ENCODE results near the gene BAIAP2.

BAIAP2 gene

DNA sequence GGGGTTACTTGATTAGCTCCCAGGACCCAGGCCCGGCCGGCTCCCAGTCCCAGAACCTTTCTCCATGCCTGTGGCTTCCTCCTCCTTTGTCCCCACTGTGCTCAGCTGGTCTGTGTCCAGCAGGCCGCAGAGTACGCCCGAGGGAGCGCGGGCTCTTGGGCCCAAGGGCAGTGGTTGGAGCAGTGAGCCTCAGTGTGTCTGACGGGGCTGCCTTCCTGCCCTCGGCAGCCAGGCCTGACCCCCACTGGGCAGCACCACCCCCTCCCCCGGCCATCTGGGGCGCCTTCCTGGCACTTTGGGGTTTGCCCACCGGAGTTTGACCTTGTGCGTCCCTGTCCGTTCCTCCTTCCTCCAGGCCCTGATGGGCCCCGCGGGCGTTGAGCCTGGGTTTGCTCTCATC, 67.9 kb downstream of the BAIAP2 start:
- Mint-ChIP-seq H3K9me3 (no peaks in the 10 kb centered on the region), H3K27me3 (peaks cover 25% of the 10 kb centered on the region), H3K36me3 (no peaks in the 10 kb centered on the region), H3K4me3 (no peak overlapping the region), H3K4me1 (no peaks in the 10 kb centered on the region), H3K27ac (no peak overlapping the region)
- no peak for DNase-seq
- CTCF ChIA-PET, result interaction anchor here (1.0 to 3.4 kb wide), 7 partner anchors 12 to 114 kb away, joined by 4 to 17 read pairs (median 5); no protein-coding TSS in a partner anchor

DNA sequence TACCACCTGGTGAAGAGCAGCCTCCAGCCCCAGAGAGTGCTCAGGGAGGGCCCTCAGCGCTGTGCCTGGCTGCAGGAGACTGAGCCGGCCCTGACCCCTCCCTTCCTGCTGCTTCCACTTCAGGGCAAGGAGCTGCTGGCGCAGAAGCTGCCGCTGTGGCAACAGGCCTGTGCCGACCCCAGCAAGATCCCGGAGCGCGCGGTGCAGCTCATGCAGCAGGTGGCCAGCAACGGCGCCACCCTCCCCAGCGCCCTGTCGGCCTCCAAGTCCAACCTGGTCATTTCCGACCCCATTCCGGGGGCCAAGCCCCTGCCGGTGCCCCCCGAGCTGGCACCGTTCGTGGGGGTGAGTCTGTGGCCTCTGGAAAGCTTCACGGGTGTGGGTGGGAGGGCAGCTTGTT, 68.4 kb downstream of the BAIAP2 start:
- H3K36me3 Mint-ChIP-seq, result no peaks in the 10 kb centered on the region
- no peaks in the 10 kb centered on the region for H3K9me3 Mint-ChIP-seq
- H3K27ac Mint-ChIP-seq, result no peak overlapping the region
- H3K4me1 Mint-ChIP-seq, result no peaks in the 10 kb centered on the region
- H3K4me3 Mint-ChIP-seq, result no peak overlapping the region
- H3K27me3 Mint-ChIP-seq, result peaks cover 20% of the 10 kb centered on the region
- DNase-seq, result no peak
- CTCF ChIA-PET, result interaction anchor here (0.7 to 3.4 kb wide), 5 partner anchors 68 to 115 kb away, joined by 3 to 17 read pairs (median 11); no protein-coding TSS in a partner anchor

GRCh38 chr17:81106716-81107115, 71.8 kb downstream of the BAIAP2 start:
- no peak overlapping the region for H3K4me3 Mint-ChIP-seq
- no peaks in the 10 kb centered on the region for H3K9me3 Mint-ChIP-seq
- DNase-seq, result no peak
- CTCF ChIA-PET, result no interaction called here
- no peaks in the 10 kb centered on the region for H3K4me1 Mint-ChIP-seq
- H3K27ac Mint-ChIP-seq, result no peak overlapping the region
- no peaks in the 10 kb centered on the region for H3K27me3 Mint-ChIP-seq
- H3K36me3 Mint-ChIP-seq, result no peaks in the 10 kb centered on the region

DNA sequence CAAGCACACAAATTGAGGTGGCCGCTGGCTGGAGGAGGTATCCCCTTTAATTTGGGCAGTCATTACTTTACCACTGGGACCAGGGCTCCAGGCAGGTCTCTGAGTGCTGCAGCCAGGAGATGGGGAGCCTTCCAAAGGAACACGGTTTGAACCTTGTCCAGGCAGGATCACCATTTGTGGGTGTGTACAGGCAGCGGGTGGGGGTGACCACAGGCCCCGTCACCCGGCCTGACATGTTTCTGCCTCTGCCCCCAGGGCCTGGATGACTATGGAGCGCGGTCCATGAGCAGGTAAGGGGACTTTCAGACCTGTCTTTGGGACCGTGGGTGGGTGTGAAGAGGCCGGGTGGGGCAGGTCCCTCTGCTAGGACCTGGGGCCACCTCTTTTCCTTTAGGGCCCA, 73.3 kb downstream of the BAIAP2 start:
- Mint-ChIP-seq H3K27me3 (no peaks in the 10 kb centered on the region), H3K4me1 (no peaks in the 10 kb centered on the region), H3K36me3 (no peaks in the 10 kb centered on the region), H3K9me3 (no peaks in the 10 kb centered on the region), H3K4me3 (no peak overlapping the region), H3K27ac (no peak overlapping the region)
- DNase-seq, result no peak
- CTCF ChIA-PET, result no interaction called here

DNA sequence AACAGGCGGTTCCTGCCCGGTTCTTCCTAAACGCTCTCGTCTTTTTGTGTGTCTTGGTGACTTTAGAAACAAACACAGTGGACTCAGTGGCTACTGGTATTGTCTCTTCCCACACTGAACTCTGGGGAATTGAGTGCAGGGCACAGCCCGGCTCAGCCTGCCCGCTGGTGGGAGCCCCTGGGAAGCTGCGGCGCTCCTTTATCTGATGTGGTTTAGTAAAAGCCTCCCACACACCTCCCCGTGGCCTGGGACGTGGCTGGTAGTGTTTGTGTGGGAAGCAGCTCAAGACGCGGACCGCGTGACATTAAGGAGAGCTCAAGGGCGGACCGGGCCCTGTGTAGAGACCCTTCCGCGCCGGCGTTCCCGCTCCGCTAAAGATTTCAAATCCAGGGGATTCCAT, 75.0 kb downstream of the BAIAP2 start:
- Mint-ChIP-seq H3K4me3 (no peak overlapping the region), H3K27me3 (no peaks in the 10 kb centered on the region), H3K4me1 (no peaks in the 10 kb centered on the region), H3K9me3 (no peaks in the 10 kb centered on the region), H3K27ac (no peak overlapping the region), H3K36me3 (no peaks in the 10 kb centered on the region)
- CTCF ChIA-PET, result no interaction called here
- no peak for DNase-seq

DNA sequence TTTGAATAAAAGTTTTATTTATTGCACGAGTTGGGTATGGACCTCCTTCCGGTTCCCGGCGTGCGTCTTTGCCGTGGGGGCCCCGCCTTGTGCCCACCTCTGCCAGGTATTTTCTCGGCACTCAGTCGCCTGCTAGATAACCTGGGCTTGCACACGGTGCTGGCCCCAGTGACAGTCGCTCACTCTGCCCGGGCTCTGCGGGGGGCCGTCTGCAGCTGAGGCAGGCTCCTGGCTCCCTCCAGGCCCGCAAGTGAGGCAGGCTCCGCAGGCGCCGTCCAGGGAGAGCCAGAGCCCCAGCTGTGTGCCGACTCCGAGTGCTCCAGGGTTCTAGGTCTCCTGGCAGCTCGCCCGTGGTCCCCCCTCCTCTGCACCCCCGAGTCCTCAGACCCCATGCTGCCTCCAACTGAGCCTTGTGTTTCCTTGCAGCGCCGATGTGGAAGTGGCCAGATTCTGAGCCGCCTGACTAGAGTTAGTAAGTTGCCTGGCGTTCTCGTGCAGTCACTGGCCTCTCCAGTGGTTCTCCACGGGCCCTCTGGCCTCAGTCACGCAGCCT, 75.6 kb downstream of the BAIAP2 start:
- no peak overlapping the region for H3K27ac Mint-ChIP-seq
- no peak for DNase-seq
- no peaks in the 10 kb centered on the region for H3K9me3 Mint-ChIP-seq
- H3K4me1 Mint-ChIP-seq, result no peaks in the 10 kb centered on the region
- no peaks in the 10 kb centered on the region for H3K36me3 Mint-ChIP-seq
- CTCF ChIA-PET, result no interaction called here
- H3K27me3 Mint-ChIP-seq, result no peaks in the 10 kb centered on the region
- H3K4me3 Mint-ChIP-seq, result no peak overlapping the region

- no peaks in the 10 kb centered on the region for H3K36me3 Mint-ChIP-seq
- H3K27ac Mint-ChIP-seq, result no peak overlapping the region
- no peaks in the 10 kb centered on the region for H3K9me3 Mint-ChIP-seq
- CTCF ChIA-PET, result interaction anchor here (0.7 kb wide), 1 partner anchor 9 kb away, joined by 3 read pairs; no protein-coding TSS in a partner anchor
- H3K4me1 Mint-ChIP-seq, result no peaks in the 10 kb centered on the region
- H3K27me3 Mint-ChIP-seq, result no peaks in the 10 kb centered on the region
- no peak overlapping the region for H3K4me3 Mint-ChIP-seq
- DNase-seq, result no peak
Measured at GRCh38 chr17:81111066-81111465, 76.1 kb downstream of the BAIAP2 start.

- Mint-ChIP-seq H3K27ac (no peak overlapping the region), H3K4me3 (no peak overlapping the region), H3K9me3 (no peaks in the 10 kb centered on the region), H3K27me3 (no peaks in the 10 kb centered on the region), H3K4me1 (no peaks in the 10 kb centered on the region), H3K36me3 (no peaks in the 10 kb centered on the region)
- CTCF ChIA-PET, result no interaction called here
- DNase-seq, result no peak
Measured at GRCh38 chr17:81112450-81112849, 77.5 kb downstream of the BAIAP2 start.

- H3K4me1 Mint-ChIP-seq, result no peaks in the 10 kb centered on the region
- CTCF ChIA-PET, result no interaction called here
- no peak overlapping the region for H3K27ac Mint-ChIP-seq
- H3K9me3 Mint-ChIP-seq, result no peaks in the 10 kb centered on the region
- no peak overlapping the region for H3K4me3 Mint-ChIP-seq
- no peaks in the 10 kb centered on the region for H3K36me3 Mint-ChIP-seq
- peaks cover 3% of the 10 kb centered on the region for H3K27me3 Mint-ChIP-seq
- DNase-seq, result no peak
Measured at GRCh38 chr17:81113158-81113724, 78.3 kb downstream of the BAIAP2 start.

DNA sequence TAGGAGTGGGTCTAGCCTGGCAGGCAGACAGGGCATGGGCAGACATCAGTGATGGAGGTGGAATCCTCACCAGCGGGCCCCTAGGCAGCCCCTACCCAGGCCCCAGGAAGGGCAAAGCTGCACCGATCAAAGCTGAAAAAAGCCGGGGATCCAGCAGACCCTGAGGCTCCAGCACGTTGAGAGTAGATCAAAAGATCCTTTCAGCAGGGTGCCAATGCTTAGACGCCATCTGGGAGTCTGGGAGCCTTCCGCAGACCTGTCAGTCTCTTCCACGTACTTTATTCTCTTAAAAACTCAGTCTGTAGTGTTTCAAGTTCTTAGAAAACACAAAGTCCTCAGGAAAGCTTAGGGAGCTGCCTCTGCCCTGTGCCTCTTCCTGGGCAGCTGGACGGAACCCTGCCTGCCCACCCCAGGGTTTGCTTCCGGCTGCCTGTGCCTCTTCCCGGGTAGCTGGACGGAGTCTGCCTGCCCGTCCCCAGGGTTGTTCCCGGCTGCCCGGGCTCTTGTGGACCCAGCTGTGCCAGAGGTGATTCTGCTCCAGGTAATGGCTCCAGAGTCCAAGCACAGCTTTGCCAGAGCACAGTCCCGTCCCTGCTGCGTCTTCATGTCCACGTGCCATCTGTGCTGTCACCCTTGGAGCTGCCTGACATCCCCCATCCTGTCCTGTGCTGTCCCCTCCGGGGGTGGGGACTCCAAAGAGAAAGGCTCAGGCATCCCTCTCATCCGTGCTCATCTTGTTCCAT, 79.6 kb downstream of the BAIAP2 start:
- no peak for DNase-seq
- CTCF ChIA-PET, result no interaction called here
- peaks cover 14% of the 10 kb centered on the region for H3K27me3 Mint-ChIP-seq
- no peaks in the 10 kb centered on the region for H3K9me3 Mint-ChIP-seq
- H3K4me1 Mint-ChIP-seq, result peaks cover 3% of the 10 kb centered on the region
- no peak overlapping the region for H3K4me3 Mint-ChIP-seq
- no peaks in the 10 kb centered on the region for H3K36me3 Mint-ChIP-seq
- H3K27ac Mint-ChIP-seq, result no peak overlapping the region

DNA sequence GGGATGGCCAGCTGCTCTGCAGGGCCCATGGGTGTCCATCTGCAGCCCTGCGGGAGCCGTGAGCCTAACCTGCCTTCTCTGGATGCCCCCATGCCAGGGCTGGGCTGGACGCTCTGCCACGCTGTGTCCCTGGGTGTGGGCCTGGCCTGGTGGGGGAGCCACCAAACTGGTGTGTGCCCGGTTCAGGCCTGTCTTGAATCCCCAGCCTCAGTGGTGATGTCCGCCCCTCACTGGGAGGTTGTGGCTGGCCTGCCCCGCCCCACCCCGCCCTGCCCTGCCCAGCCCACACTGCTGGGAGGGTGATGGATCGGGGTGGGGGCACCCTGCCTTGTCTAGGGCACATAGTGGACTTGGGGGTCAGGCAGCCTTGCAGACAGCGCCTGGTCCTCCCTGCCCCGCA, 80.3 kb downstream of the BAIAP2 start:
- H3K27ac Mint-ChIP-seq, result no peak overlapping the region
- peaks cover 3% of the 10 kb centered on the region for H3K4me1 Mint-ChIP-seq
- H3K9me3 Mint-ChIP-seq, result no peaks in the 10 kb centered on the region
- no peak for DNase-seq
- H3K36me3 Mint-ChIP-seq, result no peaks in the 10 kb centered on the region
- H3K27me3 Mint-ChIP-seq, result peaks cover 17% of the 10 kb centered on the region
- CTCF ChIA-PET, result no interaction called here
- H3K4me3 Mint-ChIP-seq, result no peak overlapping the region

- CTCF ChIA-PET, result no interaction called here
- no peaks in the 10 kb centered on the region for H3K36me3 Mint-ChIP-seq
- peaks cover 17% of the 10 kb centered on the region for H3K27me3 Mint-ChIP-seq
- H3K9me3 Mint-ChIP-seq, result no peaks in the 10 kb centered on the region
- no peak overlapping the region for H3K4me3 Mint-ChIP-seq
- peaks cover 3% of the 10 kb centered on the region for H3K4me1 Mint-ChIP-seq
- no peak for DNase-seq
- no peak overlapping the region for H3K27ac Mint-ChIP-seq
Measured at GRCh38 chr17:81115749-81116464, 81.0 kb downstream of the BAIAP2 start.

DNA sequence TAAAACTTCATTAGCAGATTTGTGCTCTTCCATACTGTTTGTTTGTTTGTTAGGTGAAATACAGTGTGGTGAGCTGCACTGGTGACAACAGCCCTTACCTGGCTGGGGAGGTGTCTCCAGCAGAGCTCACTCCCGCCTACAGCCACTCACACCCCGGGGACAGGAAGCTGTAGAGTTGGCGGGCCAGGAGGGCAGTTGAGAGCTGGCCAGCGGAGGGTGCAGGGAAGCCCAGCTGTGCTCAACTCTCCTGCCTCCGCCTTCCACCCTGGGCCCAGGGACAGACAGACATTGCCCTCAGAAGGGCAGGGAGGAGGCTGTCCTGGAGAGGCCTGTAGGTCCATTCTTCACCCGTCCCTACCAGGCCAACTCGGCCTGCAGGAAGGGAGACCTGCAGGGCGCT, 81.8 kb downstream of the BAIAP2 start:
- peaks cover 3% of the 10 kb centered on the region for H3K4me1 Mint-ChIP-seq
- no peak for DNase-seq
- no peaks in the 10 kb centered on the region for H3K9me3 Mint-ChIP-seq
- H3K27me3 Mint-ChIP-seq, result peaks cover 17% of the 10 kb centered on the region
- no peaks in the 10 kb centered on the region for H3K36me3 Mint-ChIP-seq
- no peak overlapping the region for H3K4me3 Mint-ChIP-seq
- CTCF ChIA-PET, result interaction anchor here (1.2 kb wide), 1 partner anchor 19 kb away, joined by 4 read pairs; no protein-coding TSS in a partner anchor
- no peak overlapping the region for H3K27ac Mint-ChIP-seq

- CTCF ChIA-PET, result interaction anchor here (1.2 kb wide), 1 partner anchor 20 kb away, joined by 4 read pairs; no protein-coding TSS in a partner anchor
Measured at GRCh38 chr17:81117672-81118198, 82.8 kb downstream of the BAIAP2 start.

More at GRCh38 chr17:81117672-81118198, 82.8 kb downstream of the BAIAP2 start:
- Mint-ChIP-seq H3K27ac (no peak overlapping the region), H3K4me3 (no peak overlapping the region), H3K36me3 (no peaks in the 10 kb centered on the region), H3K4me1 (peaks cover 3% of the 10 kb centered on the region), H3K27me3 (peaks cover 17% of the 10 kb centered on the region), H3K9me3 (no peaks in the 10 kb centered on the region)
- DNase-seq, result no peak
